IMR-90 (cell line): ENCODE results near the gene SLBP. TPM values are rescaled to one million over a fixed set of nuclear protein-coding genes. Genes with fewer than 3 reads are reported as not detected.

ENCODE experiments used
- ATAC-seq: fragments of 200-7000 bp; cut with Tn5 transposase; 2 replicates; pipeline ENCODE4 v1.9.1; 2020; ENCODE audit warnings: low read depth, mild to moderate bottlenecking, moderate library complexity
- BruUV-seq: library from RNA; stranded (reverse); fragments of 400-500 nt; replicated peaks from 2 replicates; lab custom pipeline; 2021; lab: Mats Ljungman, UMichigan
- CTCF ChIA-PET: fragments of 300-600 bp; formaldehyde crosslinking; extraction: SDS; loops from one replicate; lab custom pipeline; 2021; ENCODE audit warnings: antibody characterized with exemption; lab: Yijun Ruan, JAX
- POLR2A ChIA-PET: fragments of 300-600 bp; sonication (Branson Sonifier 250); formaldehyde crosslinking; loops from one replicate; lab custom pipeline; 2022; ENCODE audit warnings: antibody characterized with exemption; ENCODE audit not compliant: unreplicated experiment; lab: Charles Lee
- DNase-seq: peaks from one replicate; pipeline ENCODE4 v3.0.0; 2013
- H2AFZ ChIP-seq: replicated peaks from 2 replicates; pipeline ENCODE3; 2013; ENCODE audit warnings: low read length, mild to moderate bottlenecking; ENCODE audit not compliant: poor library complexity
- H2AK5ac ChIP-seq: 2 replicates; pipeline ENCODE4 v1.6.1; 2013; ENCODE audit warnings: low read depth, low read length, inconsistent platforms
- H2AK9ac ChIP-seq: replicated peaks from 2 replicates; pipeline ENCODE3; 2013; ENCODE audit warnings: mild to moderate bottlenecking, low read depth, low read length, moderate library complexity; ENCODE audit not compliant: poor library complexity
- H2BK120ac ChIP-seq: 2 replicates; pipeline ENCODE4 v1.6.1; 2013; ENCODE audit warnings: low read depth, low read length, inconsistent platforms
- H2BK15ac ChIP-seq: 3 replicates; pipeline ENCODE4 v1.6.1; 2013; ENCODE audit warnings: low read depth, low read length, inconsistent platforms
- H2BK20ac ChIP-seq: 2 replicates; pipeline ENCODE4 v1.6.1; 2013; ENCODE audit warnings: low read depth, mild to moderate bottlenecking, inconsistent platforms, low read length, moderate library complexity
- H2BK5ac ChIP-seq: 2 replicates; pipeline ENCODE4 v1.6.1; 2013; ENCODE audit warnings: mild to moderate bottlenecking, low read depth, low read length, inconsistent platforms; ENCODE audit not compliant: poor library complexity, severe bottlenecking
- H3K14ac ChIP-seq: replicated peaks from 2 replicates; pipeline ENCODE4 v1.6.1; 2013; ENCODE audit warnings: low read depth, low read length, inconsistent platforms
- H3K18ac ChIP-seq: 2 replicates; pipeline ENCODE4 v1.6.1; 2013; ENCODE audit warnings: low read depth, low read length, control low read depth
- H3K23ac ChIP-seq: 2 replicates; pipeline ENCODE4 v1.6.1; 2013; ENCODE audit warnings: low read depth, low read length, inconsistent platforms
- H3K27ac ChIP-seq: 2 replicates; pipeline ENCODE4 v1.5.1; 2013; ENCODE audit warnings: mild to moderate bottlenecking, control low read depth, low read length; ENCODE audit not compliant: insufficient read depth
- H3K27me3 ChIP-seq: 2 replicates; pipeline ENCODE4 v1.6.1; 2013; ENCODE audit warnings: low read length; ENCODE audit not compliant: control insufficient read depth, insufficient read depth
- H3K36me3 ChIP-seq: 2 replicates; pipeline ENCODE4 v1.6.1; 2013; ENCODE audit warnings: low read length, mixed read lengths; ENCODE audit not compliant: control insufficient read depth, insufficient read depth
- H3K4ac ChIP-seq: 2 replicates; pipeline ENCODE4 v1.6.1; 2013; ENCODE audit warnings: low read depth, low read length, inconsistent platforms
- H3K4me1 ChIP-seq: 2 replicates; pipeline ENCODE4 v1.6.1; 2013; ENCODE audit warnings: low read length, mixed read lengths; ENCODE audit not compliant: control insufficient read depth, insufficient read depth
- H3K4me2 ChIP-seq: 2 replicates; pipeline ENCODE4 v1.6.1; 2013; ENCODE audit warnings: low read depth, mild to moderate bottlenecking, control low read depth, low read length, moderate library complexity
- H3K4me3 ChIP-seq: 2 replicates; pipeline ENCODE4 v1.5.1; 2013; ENCODE audit warnings: low read depth, mild to moderate bottlenecking, control low read depth, low read length, moderate library complexity; ENCODE audit not compliant: insufficient read depth
- H3K56ac ChIP-seq: 2 replicates; pipeline ENCODE4 v1.6.1; 2013; ENCODE audit warnings: low read length, inconsistent platforms; ENCODE audit not compliant: insufficient read depth; ENCODE audit errors: extremely low read depth
- H3K79me1 ChIP-seq, 2 experiments: 2 replicates each; pipeline ENCODE4 v1.6.1; 2013; ENCODE audit warnings: low read length in 2 of 2, inconsistent platforms in 1 of 2, low read depth in 1 of 2
- H3K9ac ChIP-seq: 2 replicates; pipeline ENCODE4 v1.6.1; 2013; ENCODE audit warnings: low read depth, low read length, control low read depth
- H3K9me1 ChIP-seq: 2 replicates; pipeline ENCODE4 v1.6.1; 2013; ENCODE audit warnings: low read length, inconsistent platforms; ENCODE audit not compliant: insufficient read depth
- H3K9me3 ChIP-seq: 2 replicates; pipeline ENCODE4 v1.6.1; 2013; ENCODE audit warnings: low read length; ENCODE audit not compliant: control insufficient read depth, insufficient read depth
- H4K20me1 ChIP-seq: 2 replicates; pipeline ENCODE4 v1.6.1; 2013; ENCODE audit warnings: low read length, inconsistent platforms; ENCODE audit not compliant: insufficient read depth
- H4K5ac ChIP-seq: 2 replicates; pipeline ENCODE4 v1.6.1; 2013; ENCODE audit warnings: mild to moderate bottlenecking, low read depth, low read length, control low read depth
- H4K8ac ChIP-seq, 2 experiments: 2 replicates each; pipeline ENCODE4 v1.6.1; 2013; ENCODE audit warnings: low read depth in 2 of 2, low read length in 2 of 2, control low read depth in 1 of 2, inconsistent platforms in 1 of 2
- H4K91ac ChIP-seq: 2 replicates; pipeline ENCODE4 v1.6.1; 2013; ENCODE audit warnings: low read depth, low read length, inconsistent platforms; ENCODE audit not compliant: insufficient read depth
- CEBPB ChIP-seq: IDR thresholded peaks from 2 replicates; pipeline ENCODE4 v1.6.1; 2012; ENCODE audit warnings: low read depth, low read length, improper control_type of control experiment
- CTCF ChIP-seq: conservative IDR thresholded peaks from 2 replicates; pipeline ENCODE4 v1.5.1; 2012; ENCODE audit warnings: mild to moderate bottlenecking, low read depth, low read length, improper control_type of control experiment
- ELK1 ChIP-seq: fragments of 150-350 bp; IDR thresholded peaks from 2 replicates; pipeline ENCODE4 v1.6.1; 2016; ENCODE audit warnings: low read depth, mild to moderate bottlenecking, low read length, moderate library complexity, borderline replicate concordance
- NFE2L2 ChIP-seq: fragments of 150-350 bp; IDR thresholded peaks from 2 replicates; pipeline ENCODE4 v1.6.1; 2016; ENCODE audit warnings: low read depth, mild to moderate bottlenecking, low read length
- POLR2A ChIP-seq: IDR thresholded peaks from 2 replicates; pipeline ENCODE4 v1.6.1; 2012; ENCODE audit warnings: mild to moderate bottlenecking, low read depth, low read length
- RAD21 ChIP-seq: IDR thresholded peaks from 2 replicates; pipeline ENCODE4 v1.6.1; 2012; ENCODE audit warnings: low read length, improper control_type of control experiment
- RFX5 ChIP-seq: IDR thresholded peaks from 2 replicates; pipeline ENCODE4 v1.8.0; 2012; ENCODE audit warnings: low read depth, mild to moderate bottlenecking, low read length, moderate library complexity
- WGBS, 2 experiments: methylation state at CpG; one replicate each; pipeline versions ENCODE4 v1.1.5 to v1.1.7; 2013; ENCODE audit warnings: missing lambda C conversion rate in 2 of 2; ENCODE audit not compliant: insufficient read length in 1 of 2; ENCODE audit errors: extremely low coverage in 2 of 2; 5-methylcytosine and 5-hydroxymethylcytosine counted together
- dilution Hi-C: fragments of 300-500 bp; cut with HindIII; formaldehyde crosslinking; loops from one replicate; pipeline ENCODE4 v1.14.3; 2018; ENCODE audit warnings: low sequenced_read_pairs; ENCODE audit not compliant: unreplicated experiment
- in situ Hi-C: fragments of 300-500 bp; cut with MboI; formaldehyde crosslinking; loops from 3 replicates; pipeline ENCODE4 v1.14.3; 2019; ENCODE audit warnings: low sequenced_read_pairs, inconsistent platforms, mixed read lengths
- intact Hi-C: fragments of 100-400 bp; cut with micrococcal nuclease; formaldehyde crosslinking; loops from 2 replicates; pipeline ENCODE4 v1.10.0; 2022
- polyA plus RNA-seq, 3 experiments: library from polyadenylated mRNA; depleted of rRNA; stranded (reverse); fragments of >200 nt; gene quantifications; 2 replicates each; pipeline ENCODE4 v1.2.3, GENCODE V29; 2012; ENCODE audit warnings: low replicate concordance in 1 of 3
- total RNA-seq: library from RNA; depleted of rRNA; stranded (reverse); fragments of >200 nt; gene quantifications from 2 replicates; pipeline ENCODE4 v1.2.3, GENCODE V29; 2012

Gene SLBP
- total and polyA plus RNA-seq, 2 of the 4 experiments (the other 2 are of a cell fraction): 64.9 to 66.1 TPM

GRCh38 chr4:1695913-1696312 lies 16.2 kb downstream of the SLBP start:
- no CpG with 5 or more reads among the region's 5 CpGs for WGBS, 2 experiments
- H4K5ac ChIP-seq: no peak overlapping the region
- H2AK9ac ChIP-seq: no peak overlapping the region
- dilution Hi-C loops (no loop called here), intact Hi-C loops (no loop called here), in situ Hi-C loops (no loop called here)
- H3K79me1 ChIP-seq: peaks cover 10 to 39% of the 10 kb centered on the region in 2 experiments
- H3K9me3 ChIP-seq: no peaks in the 10 kb centered on the region
- no peak overlapping the region for H2BK15ac ChIP-seq
- ChIA-PET CTCF (no interaction called here), POLR2A (no interaction called here)
- H3K4me1 ChIP-seq: no peaks in the 10 kb centered on the region
- H4K91ac ChIP-seq: no peak overlapping the region
- H4K8ac ChIP-seq: no peak overlapping the region
- no peak overlapping the region for H2AFZ ChIP-seq
- H2AK5ac ChIP-seq: no peak overlapping the region
- peaks cover 62% of the 10 kb centered on the region for H3K36me3 ChIP-seq
- no peak overlapping the region for H3K4ac ChIP-seq
- H3K4me2 ChIP-seq: no peak overlapping the region
- no peak overlapping the region for H3K4me3 ChIP-seq
- TF ChIP-seq ELK1 (no peak), RFX5 (no peak), POLR2A (no peak), RAD21 (no peak), CTCF (no peak), NFE2L2 (no peak), CEBPB (no peak)
- H2BK20ac ChIP-seq: no peak overlapping the region
- peaks cover 32% of the 10 kb centered on the region for H4K20me1 ChIP-seq
- H3K56ac ChIP-seq: no peak overlapping the region
- no peak overlapping the region for H2BK120ac ChIP-seq
- H3K27me3 ChIP-seq: no peaks in the 10 kb centered on the region
- H3K27ac ChIP-seq: no peak overlapping the region
- H2BK5ac ChIP-seq: no peak overlapping the region
- H3K9me1 ChIP-seq: no peaks in the 10 kb centered on the region
- H3K14ac ChIP-seq: no peak overlapping the region
- no peak for ATAC-seq
- H3K9ac ChIP-seq: no peak overlapping the region
- 0 out of 2 replicates have a peak overlapping the region, but pooled peaks have one; percentile 48 for H3K23ac ChIP-seq
- DNase-seq: no peak
- no peak overlapping the region for H3K18ac ChIP-seq
- BruUV-seq: no TSS peak
